Measurements from ENCODE around the gene CEP72. TPM values are rescaled to one million over a fixed set of nuclear protein-coding genes. Genes with fewer than 3 reads are reported as not detected.

The CEP72 gene
- total and polyA plus RNA-seq, 2 of the 13 experiments (the other 11 are each of a cell fraction or from before 2014, with no cell fraction given): 3.4 to 9.4 TPM

- TF ChIP-seq ZFP36L1 (CRISPR knock-in tag; IDR thresholded peaks at IDR 0.05): no peak
- TF ChIP-seq FOXK2 (IDR thresholded peaks at IDR 0.05): no peak
- TF ChIP-seq ZNF816 (CRISPR knock-in tag; IDR thresholded peaks at IDR 0.05; ENCODE audit: borderline replicate concordance): no peak
- no peak for TF ChIP-seq SIN3A (IDR thresholded peaks at IDR 0.05; ENCODE audit: borderline replicate concordance, low read depth, low read length)
- TF ChIP-seq RORA (CRISPR knock-in tag; IDR thresholded peaks at IDR 0.05): no peak
- TF ChIP-seq SKIL (CRISPR knock-in tag; IDR thresholded peaks at IDR 0.05; ENCODE audit: borderline replicate concordance): no peak
These were observed 13.6 kb upstream of the CEP72 start (continued) for GRCh38 chr5:598564-598890.

GRCh38 chr5:600886-601541 is 11.1 kb upstream of the CEP72 start:
- H3K36me3 ChIP-seq (replicated peaks in 1 of 2; ENCODE audit: control insufficient read depth in 1 of 2, insufficient read depth in 2 of 2, low read length in 2 of 2): no peaks in the 10 kb centered on the region
- no TSS peak for BruUV-seq (replicated peaks)
- intact Hi-C loops (cut with micrococcal nuclease; ENCODE audit: unreplicated experiment): no loop called here
- FAIRE-seq (no peak), ATAC-seq (no peak), DNase-seq (ENCODE audit: low spot score) (no peak)
- no peak overlapping the region for H3K9ac ChIP-seq (ENCODE audit: insufficient read depth, low read depth, low read length)
- TF ChIP-seq ZNF740 (CRISPR knock-in tag; IDR thresholded peaks at IDR 0.05): no peak
- no peak for TF ChIP-seq RBAK (CRISPR knock-in tag; IDR thresholded peaks at IDR 0.05)
- TF ChIP-seq LCORL (IDR thresholded peaks at IDR 0.05): no peak
- no peak for TF ChIP-seq LCORL (CRISPR knock-in tag; IDR thresholded peaks at IDR 0.05)
- TF ChIP-seq KDM4B (CRISPR knock-in tag; IDR thresholded peaks at IDR 0.05): no peak
- TF ChIP-seq ZNF83 (CRISPR knock-in tag; IDR thresholded peaks at IDR 0.05; ENCODE audit: borderline replicate concordance): no peak
- TF ChIP-seq RAD51 (IDR thresholded peaks at IDR 0.05; ENCODE audit: borderline replicate concordance): no peak
- no peak for TF ChIP-seq SMAD3 (CRISPR knock-in tag; IDR thresholded peaks at IDR 0.05)
- TF ChIP-seq TRIM24 (CRISPR knock-in tag; IDR thresholded peaks at IDR 0.05): no peak
- TF ChIP-seq ZNF598 (CRISPR knock-in tag; IDR thresholded peaks at IDR 0.05; ENCODE audit: borderline replicate concordance): no peak
- TF ChIP-seq ZNF446 (CRISPR knock-in tag; IDR thresholded peaks at IDR 0.05): no peak
- no peak for TF ChIP-seq SYNCRIP (IDR thresholded peaks at IDR 0.05; ENCODE audit: insufficient read depth, low read depth, low read length)
- no peak for TF ChIP-seq TBL1XR1 (IDR thresholded peaks at IDR 0.05; ENCODE audit: borderline replicate concordance, low read length, partially characterized antibody)
- TF ChIP-seq SIN3A (IDR thresholded peaks at IDR 0.05; ENCODE audit: borderline replicate concordance, low read depth, low read length): no peak
- in situ Hi-C loops (cut with HindIII; ENCODE audit: extremely low pct_ligation_motif_present, low pct_unique_long_range_greater_than_20kb): no loop called here
- ChIA-PET CTCF (ENCODE audit: low intra/inter-chr PET ratio, low total read pairs) (no interaction called here), POLR2A (no interaction called here)
- no peak overlapping the region for H3K27ac ChIP-seq (ENCODE audit: extremely low read length, insufficient read depth, low read length)
- H4K20me1 ChIP-seq (ENCODE audit: insufficient read depth, low read length): no peaks in the 10 kb centered on the region
- H3K4me3 ChIP-seq (replicated peaks in 1 of 3; ENCODE audit: insufficient read depth in 1 of 3, low read depth in 2 of 3, low read length in 3 of 3): no peak overlapping the region
- H3K9me3 ChIP-seq (ENCODE audit: low read length): no peaks in the 10 kb centered on the region
- H2AFZ ChIP-seq (ENCODE audit: low read length): no peak overlapping the region
- peaks cover 12% of the 10 kb centered on the region; the same call in 1 of the 2 replicates for H3K4me1 ChIP-seq (ENCODE audit: insufficient read depth, low read length)
- no peak overlapping the region for H3K4me2 ChIP-seq (ENCODE audit: low read depth, low read length)
- H3K79me2 ChIP-seq (ENCODE audit: insufficient read depth, low read length): no peaks in the 10 kb centered on the region
- WGBS (ENCODE audit: low lambda C conversion rate): 55% methylated on average over 18 of the region's 26 CpGs
- H3K27me3 ChIP-seq (ENCODE audit: control insufficient read depth in 1 of 2, insufficient read depth in 2 of 2, low read length in 2 of 2): peaks cover 18 to 75% of the 10 kb centered on the region in 2 experiments

Data from HepG2 (cell line).